Measurements from ENCODE around the gene PKN1.

DNA sequence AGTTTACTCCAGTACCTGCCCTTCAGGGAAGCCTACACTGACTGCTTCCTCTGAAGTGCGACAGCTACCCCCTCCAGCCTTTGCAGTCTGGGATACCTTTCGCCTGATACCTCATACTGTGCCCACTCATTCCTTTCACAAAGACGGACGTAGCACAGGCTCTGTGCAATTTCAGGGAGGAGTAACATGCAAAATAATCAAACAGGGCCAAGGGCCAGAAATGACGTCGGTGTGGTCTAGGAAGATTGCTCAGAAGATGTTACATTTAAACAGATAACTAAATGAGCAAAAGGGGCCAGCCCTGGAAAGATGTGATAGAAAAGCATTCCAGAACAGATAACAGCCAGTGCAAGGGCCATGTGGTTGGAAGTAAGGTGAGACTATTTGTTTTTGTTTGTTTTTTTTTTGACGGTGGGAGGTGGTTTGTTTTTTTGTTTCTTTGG, 7.4 kb upstream of the PKN1 start:
- TF ChIP-seq, protein P1, sequence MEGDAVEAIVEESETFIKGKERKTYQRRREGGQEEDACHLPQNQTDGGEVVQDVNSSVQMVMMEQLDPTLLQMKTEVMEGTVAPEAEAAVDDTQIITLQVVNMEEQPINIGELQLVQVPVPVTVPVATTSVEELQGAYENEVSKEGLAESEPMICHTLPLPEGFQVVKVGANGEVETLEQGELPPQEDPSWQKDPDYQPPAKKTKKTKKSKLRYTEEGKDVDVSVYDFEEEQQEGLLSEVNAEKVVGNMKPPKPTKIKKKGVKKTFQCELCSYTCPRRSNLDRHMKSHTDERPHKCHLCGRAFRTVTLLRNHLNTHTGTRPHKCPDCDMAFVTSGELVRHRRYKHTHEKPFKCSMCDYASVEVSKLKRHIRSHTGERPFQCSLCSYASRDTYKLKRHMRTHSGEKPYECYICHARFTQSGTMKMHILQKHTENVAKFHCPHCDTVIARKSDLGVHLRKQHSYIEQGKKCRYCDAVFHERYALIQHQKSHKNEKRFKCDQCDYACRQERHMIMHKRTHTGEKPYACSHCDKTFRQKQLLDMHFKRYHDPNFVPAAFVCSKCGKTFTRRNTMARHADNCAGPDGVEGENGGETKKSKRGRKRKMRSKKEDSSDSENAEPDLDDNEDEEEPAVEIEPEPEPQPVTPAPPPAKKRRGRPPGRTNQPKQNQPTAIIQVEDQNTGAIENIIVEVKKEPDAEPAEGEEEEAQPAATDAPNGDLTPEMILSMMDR (IDR thresholded peaks at IDR 0.05), result no peak
- TF ChIP-seq EP300 (IDR thresholded peaks at IDR 0.05) (no peak), POLR2AphosphoS5 (IDR thresholded peaks at IDR 0.05) (no peak)

All from stomach (tissue), 4 donors.